CD4-positive, alpha-beta T cell (primary cell): ENCODE data around the gene REC8. TPM values are rescaled to one million over a fixed set of nuclear protein-coding genes. Genes with fewer than 3 reads are reported as not detected.
A peak's percentile ranks its signal among the peaks of the same experiment; 100 is the strongest.

ENCODE experiments used
- ATAC-seq: fragments of 200-7000 bp; cut with Tn5 transposase; one replicate; pipeline ENCODE4 v1.10.0; 2022; ENCODE audit warnings: mild to moderate bottlenecking; ENCODE audit not compliant: poor library complexity
- CTCF ChIA-PET: fragments of 350-600 bp; sonication (Branson Sonifier 250); formaldehyde crosslinking; loops from one replicate; lab custom pipeline; 2021; ENCODE audit warnings: antibody characterized with exemption, inconsistent platforms; lab: Charles Lee
- POLR2A ChIA-PET: fragments of 350-600 bp; sonication (Branson Sonifier 250); formaldehyde crosslinking; loops from one replicate; lab custom pipeline; 2021; ENCODE audit warnings: antibody characterized with exemption, inconsistent platforms; lab: Charles Lee
- DNase-seq, 14 experiments: peaks; one replicate each; pipeline ENCODE4 v3.0.0-alpha.2; 2013 to 2020; ENCODE audit warnings: mixed read lengths in 2 of 14
- H3K27ac ChIP-seq, 2 donors: one replicate each; pipeline versions ENCODE4 v1.5.1 to v1.7.0; 2013; ENCODE audit warnings: low read length in 2 of 2, low read depth in 1 of 2, mild to moderate bottlenecking in 1 of 2
- H3K27me3 ChIP-seq, 2 experiments: 1 replicate in 1 of 2; 2 replicates in 1 of 2; pipeline versions ENCODE4 v1.6.1 to v1.7.0; 2013; ENCODE audit warnings: low read length in 2 of 2, control low read depth in 1 of 2, mild to moderate bottlenecking in 1 of 2, moderate library complexity in 1 of 2; ENCODE audit not compliant: insufficient read depth in 2 of 2, control insufficient read depth in 1 of 2
- H3K36me3 ChIP-seq: one replicate; pipeline ENCODE4 v1.6.1; 2013; ENCODE audit warnings: low read length, control low read depth; ENCODE audit not compliant: insufficient read depth
- H3K4me1 ChIP-seq: one replicate; pipeline ENCODE4 v1.6.1; 2013; ENCODE audit warnings: low read length, control low read depth; ENCODE audit not compliant: insufficient read depth
- H3K4me3 ChIP-seq: one replicate; pipeline ENCODE4 v1.5.1; 2013; ENCODE audit warnings: mild to moderate bottlenecking, low read length, moderate library complexity
- H3K9me3 ChIP-seq, 2 experiments: 1 replicate in 1 of 2; 2 replicates in 1 of 2; pipeline versions ENCODE4 v1.6.1 to v1.7.0; 2013; ENCODE audit warnings: low read length in 2 of 2, mild to moderate bottlenecking in 2 of 2, control low read depth in 1 of 2, moderate library complexity in 1 of 2; ENCODE audit not compliant: control insufficient read depth in 1 of 2, insufficient read depth in 1 of 2
- H3K27ac Mint-ChIP-seq: one replicate; pipeline ENCODE4 v1.8.0; 2020; ENCODE audit warnings: mixed read lengths
- H3K27me3 Mint-ChIP-seq: one replicate; pipeline ENCODE4 v1.8.0; 2021; ENCODE audit warnings: mixed read lengths
- H3K36me3 Mint-ChIP-seq: one replicate; pipeline ENCODE4 v1.8.0; 2021; ENCODE audit warnings: low read depth, mixed read lengths
- H3K4me1 Mint-ChIP-seq: one replicate; pipeline ENCODE4 v1.8.0; 2021; ENCODE audit warnings: low read depth, mixed read lengths
- H3K4me3 Mint-ChIP-seq: one replicate; pipeline ENCODE4 v1.8.0; 2020; ENCODE audit warnings: mild to moderate bottlenecking, mixed read lengths
- H3K9me3 Mint-ChIP-seq: one replicate; pipeline ENCODE4 v1.8.0; 2020; ENCODE audit warnings: mixed read lengths
- CTCF ChIP-seq: fragments of 200-600 bp; IDR thresholded peaks from one replicate; pipeline ENCODE4 v1.8.0; 2022; ENCODE audit warnings: antibody characterized with exemption, mild to moderate bottlenecking
- intact Hi-C, 2 experiments: fragments of 100-400 bp; cut with DNase I in 1 of 2; cut with micrococcal nuclease in 1 of 2; formaldehyde crosslinking; loops; one replicate each; pipeline versions ENCODE4 v1.15.1 to v1.9.0; 2023 to 2025; cut with DNase I, micrococcal nuclease
- total RNA-seq, 174 experiments: library from RNA in 2 of 174; stranded (reverse) in 2 of 174; gene quantifications; one replicate each; pipeline ENCODE4 v1.2.3 and lab custom pipeline; 2021 to 2026

Gene REC8
- total RNA-seq, 2 experiments from 2014 or later: 105 to 107 TPM

GRCh38 chr14:24207104-24207551, 35.2 kb downstream of the REC8 start:
- Mint-ChIP-seq H3K4me1 (peaks cover 34% of the 10 kb centered on the region), H3K9me3 (no peaks in the 10 kb centered on the region), H3K27me3 (no peaks in the 10 kb centered on the region), H3K4me3 (no peak overlapping the region), H3K36me3 (peaks cover 84% of the 10 kb centered on the region), H3K27ac (peak overlapping the region; percentile 54)
- ChIA-PET CTCF (no interaction called here), POLR2A (interaction anchor here (0.7 to 1.2 kb wide), 3 partner anchors 9 to 46 kb away, joined by 3 to 4 read pairs (median 3); partner anchors contain the start of genes IRF9, MDP1 and TM9SF1)
- Histone ChIP-seq H3K4me1 (peaks cover 27% of the 10 kb centered on the region), H3K27ac (no peak overlapping the region), H3K9me3 (no peaks in the 10 kb centered on the region), H3K4me3 (no peak overlapping the region), H3K27me3 (no peaks in the 10 kb centered on the region), H3K36me3 (peaks cover 68% of the 10 kb centered on the region)
- DNase-seq (peak in 1 of 14 experiments; percentile 6), ATAC-seq (no peak)
- no peak for TF ChIP-seq CTCF
- intact Hi-C loops: no loop called here

- Mint-ChIP-seq H3K4me3 (no peak overlapping the region), H3K27ac (peak overlapping the region; percentile 54), H3K36me3 (peaks cover 79% of the 10 kb centered on the region), H3K4me1 (peaks cover 37% of the 10 kb centered on the region), H3K27me3 (no peaks in the 10 kb centered on the region), H3K9me3 (no peaks in the 10 kb centered on the region)
- no peaks in the 10 kb centered on the region for H3K9me3 ChIP-seq
- ChIA-PET CTCF (no interaction called here), POLR2A (interaction anchor here (1.0 to 1.1 kb wide), 2 partner anchors 12 to 19 kb away, joined by 3 read pairs; partner anchors contain the start of gene TM9SF1)
- H3K27ac ChIP-seq: no peak overlapping the region
- no peak for TF ChIP-seq CTCF
- H3K4me1 ChIP-seq: peaks cover 31% of the 10 kb centered on the region
- intact Hi-C loops: no loop called here
- DNase-seq (no peak), ATAC-seq (no peak)
- no peak overlapping the region for H3K4me3 ChIP-seq
- H3K36me3 ChIP-seq: peaks cover 68% of the 10 kb centered on the region
- no peaks in the 10 kb centered on the region for H3K27me3 ChIP-seq
Measured at GRCh38 chr14:24207625-24208024, 35.7 kb downstream of the REC8 start.

- CTCF ChIA-PET: interaction anchor here (1.1 to 1.7 kb wide), 2 partner anchors 16 to 50 kb away, joined by 3 to 10 read pairs; partner anchors contain the start of genes IRF9 and TM9SF1
- POLR2A ChIA-PET: interaction anchor here (1.0 to 4.1 kb wide), 4 partner anchors 15 to 70 kb away, joined by 3 to 32 read pairs (median 16); partner anchors contain the start of genes EMC9, IRF9 and TM9SF1
- Mint-ChIP-seq H3K27me3 (no peaks in the 10 kb centered on the region), H3K4me1 (peaks cover 53% of the 10 kb centered on the region), H3K36me3 (peaks cover 68% of the 10 kb centered on the region), H3K27ac (peak overlapping the region; percentile 96), H3K4me3 (peak overlapping the region; percentile 12), H3K9me3 (no peaks in the 10 kb centered on the region)
- DNase-seq (no peak), ATAC-seq (no peak)
- H3K4me3 ChIP-seq: no peak overlapping the region
- intact Hi-C loops: no loop called here
- TF ChIP-seq CTCF: no peak
- no peaks in the 10 kb centered on the region for H3K9me3 ChIP-seq
- H3K36me3 ChIP-seq: peaks cover 52% of the 10 kb centered on the region
- no peak overlapping the region for H3K27ac ChIP-seq
- H3K27me3 ChIP-seq: no peaks in the 10 kb centered on the region
- peaks cover 60% of the 10 kb centered on the region for H3K4me1 ChIP-seq
Measured at GRCh38 chr14:24211311-24211710, 39.4 kb downstream of the REC8 start.
